Ovary (tissue), 9 donors: Measurements from ENCODE around the gene SUSD3. TPM values are rescaled to one million over a fixed set of nuclear protein-coding genes. Genes with fewer than 3 reads are reported as not detected.

Experiments
- DNase-seq, 5 donors: peaks; one replicate each; pipeline ENCODE4 v3.0.0-alpha.2; 2019 to 2020
- H3K27ac ChIP-seq, 2 donors: fragments of 200-600 bp; one replicate each; pipeline versions ENCODE4 v1.5.1 to v1.8.0; 2019 to 2022
- H3K27me3 ChIP-seq: fragments of 200-600 bp; one replicate; pipeline ENCODE4 v1.8.0; 2022
- H3K36me3 ChIP-seq: fragments of 200-600 bp; sonication (generic); one replicate; pipeline ENCODE4 v1.5.1; 2019
- H3K4me1 ChIP-seq: one replicate; pipeline ENCODE4 v1.8.1; 2013; ENCODE audit warnings: mild to moderate bottlenecking, moderate library complexity; ENCODE audit not compliant: insufficient read depth
- H3K4me3 ChIP-seq: fragments of 200-600 bp; sonication (generic); one replicate; pipeline ENCODE4 v1.5.1; 2017
- H3K9me3 ChIP-seq, 2 donors: fragments of 200-600 bp in 1 of 2; sonication (generic) in 1 of 2; one replicate each; pipeline versions ENCODE4 v1.5.1 to v1.8.1; 2013 to 2019; ENCODE audit warnings: mild to moderate bottlenecking in 1 of 2, moderate library complexity in 1 of 2
- CTCF ChIP-seq, 3 donors: fragments of 450-650 bp in 2 of 3; fragments of 200-600 bp in 1 of 3; IDR thresholded peaks; one replicate each; pipeline versions ENCODE4 v1.5.1 to v1.8.0; 2016 to 2022; ENCODE audit warnings: antibody characterized with exemption in 3 of 3, mild to moderate bottlenecking in 1 of 3
- EP300 ChIP-seq: sonication (generic); formaldehyde crosslinking; IDR thresholded peaks from one replicate; pipeline ENCODE4 v1.6.1; 2017; ENCODE audit warnings: antibody characterized with exemption
- POLR2A ChIP-seq: fragments of 450-650 bp; IDR thresholded peaks from one replicate; pipeline ENCODE4 v1.6.1; 2017; ENCODE audit warnings: antibody characterized with exemption, mild to moderate bottlenecking, moderate library complexity
- WGBS, 3 donors: extraction: QIAGEN DNeasy Blood & Tissue Kit in 1 of 3; methylation state at CpG; one replicate each; pipeline versions ENCODE4 v1.1.5 to v1.1.7; 2013 to 2017; 5-methylcytosine and 5-hydroxymethylcytosine counted together
- intact Hi-C, 4 donors: fragments of 100-400 bp; cut with DNase I; formaldehyde crosslinking; loops; one replicate each; pipeline versions ENCODE4 v1.11.0 to v1.15.1; 2022 to 2023
- polyA plus RNA-seq, 2 donors: library from polyadenylated mRNA; stranded (reverse); fragments of 200-250 nt in 1 of 2; fragments of 350-450 nt in 1 of 2; fragmentation: Illumina TruSeq in 1 of 2; extraction: RNeasy Lipid Tissue Mini Kit (QIAGEN cat#74804) in 1 of 2; gene quantifications; one replicate each; pipeline ENCODE4 v1.2.3, GENCODE V29; 2013 to 2014
- total RNA-seq, 7 donors: library from RNA; depleted of rRNA in 2 of 7; stranded (reverse); fragments of >200 nt in 2 of 7; fragmentation: NEBNext Ultra II Directional in 3 of 7; extraction: Animal tissue kit (Norgen Biotek cat#: 25700) in 3 of 7; gene quantifications; one replicate each; pipeline versions ENCODE4 v1.1.0 to v1.2.4, GENCODE V29; 2016 to 2023
- donor health status: DM: no; HTN: no; CAD: no; lungs with moderate emphysema.
- donor health status: DM: no; HTN: no; CAD: no.
- donor health status: Bipolar disorder and iron deficiency.
- donor health status: DM: yes; HTN: yes; CAD: no.
- donor health status: DM: no; HTN: no; CAD: no.
- donor health status: DM: yes; HTN: yes; CAD: no.

SUSD3 gene
- total and polyA plus RNA-seq, 9 donors = 9.6 to 66.1 (median 42.4) TPM

DNA sequence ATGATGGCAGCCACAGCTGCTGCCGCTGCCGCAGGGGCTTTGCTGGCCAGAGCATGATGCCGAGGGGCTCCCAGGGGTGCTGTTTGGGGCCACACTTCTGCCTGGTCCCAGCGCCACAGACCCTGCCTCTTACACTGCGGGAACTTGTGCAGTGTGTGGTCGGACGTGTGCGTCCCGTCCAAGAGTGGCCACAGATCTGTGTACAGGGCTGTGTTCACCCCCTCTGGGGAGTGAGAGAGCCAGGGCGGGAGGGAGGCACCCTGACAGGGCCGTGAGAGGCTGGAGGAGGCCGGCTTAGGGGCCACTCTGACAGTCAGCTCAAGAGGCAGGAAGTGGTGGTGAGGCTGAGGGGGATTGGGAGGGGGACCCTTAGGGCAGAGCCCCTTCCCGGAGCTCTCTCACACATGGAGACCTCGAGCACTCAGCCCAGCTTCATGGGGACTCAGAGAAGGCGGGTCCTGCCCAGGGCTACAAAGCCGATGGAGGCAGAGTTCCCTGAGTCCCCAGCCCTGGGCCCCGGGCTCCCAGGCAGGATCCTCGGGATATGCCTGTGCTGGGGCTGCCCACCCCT is 24.4 kb downstream of the SUSD3 start:
- Histone ChIP-seq H3K4me3 (no peak overlapping the region), H3K36me3 (no peaks in the 10 kb centered on the region), H3K27ac (no peak overlapping the region), H3K9me3 (no peaks in the 10 kb centered on the region), H3K4me1 (no peaks in the 10 kb centered on the region), H3K27me3 (no peaks in the 10 kb centered on the region)
- intact Hi-C loops = no loop called here
- TF ChIP-seq POLR2A (no peak), EP300 (no peak), CTCF (IDR thresholded peaks at IDR 0.05) (no peak)
- 71 to 77% (median 76%) methylated on average over 18 of the region's 18 CpGs for WGBS, 3 donors
- peak in 4 of 5 donors; percentile 5 to 28 (median 12) for DNase-seq

DNA sequence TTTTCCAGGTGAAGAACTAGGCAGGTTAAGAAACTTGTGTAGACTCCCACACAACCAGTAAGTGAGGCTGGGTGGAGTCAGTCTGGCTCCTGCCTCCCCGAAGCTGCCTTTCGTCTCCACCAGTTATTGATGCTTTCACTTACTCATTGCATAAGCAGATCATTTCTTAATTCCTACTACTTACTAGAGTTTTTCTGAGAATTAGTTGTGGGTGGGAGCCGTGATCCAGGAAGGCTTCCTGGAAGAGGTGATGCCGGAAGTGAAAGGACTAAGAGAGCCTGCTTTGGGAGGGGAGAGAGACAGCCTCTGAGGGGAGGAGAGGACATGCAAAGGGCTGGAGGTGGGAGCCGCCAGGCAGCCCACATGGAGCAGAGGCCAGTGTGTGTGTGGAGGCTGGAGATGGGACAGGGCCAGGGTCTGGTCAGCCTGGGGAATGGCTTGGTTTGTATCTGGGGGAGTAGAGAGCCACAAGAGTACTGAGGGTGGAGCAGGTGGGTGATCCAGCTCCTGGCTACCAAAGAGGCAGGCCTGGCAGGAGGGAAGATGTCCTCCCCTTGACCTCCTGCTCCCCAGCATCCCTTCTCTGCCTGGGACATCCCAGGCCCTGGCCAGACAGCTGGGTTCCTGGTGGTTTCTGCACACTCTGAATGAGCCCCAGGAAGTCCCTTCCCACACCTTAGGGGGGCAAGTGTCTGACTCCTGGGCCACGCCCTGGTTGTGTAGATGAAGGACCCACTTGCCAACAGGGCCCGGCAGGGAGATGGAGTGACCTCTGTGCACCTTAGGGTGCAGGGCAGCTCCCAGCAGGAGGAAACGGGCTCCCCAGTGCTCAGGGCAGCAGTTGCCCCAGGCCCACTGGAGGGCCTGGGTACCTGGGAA is 25.3 kb downstream of the SUSD3 start:
- Histone ChIP-seq H3K4me3 (no peak overlapping the region), H3K9me3 (no peaks in the 10 kb centered on the region), H3K27ac (no peak overlapping the region), H3K36me3 (no peaks in the 10 kb centered on the region), H3K27me3 (no peaks in the 10 kb centered on the region), H3K4me1 (no peaks in the 10 kb centered on the region)
- TF ChIP-seq CTCF (IDR thresholded peaks at IDR 0.05) (no peak), POLR2A (no peak)
- intact Hi-C loops = no loop called here
- 84 to 85% (median 85%) methylated on average over 8 of the region's 8 CpGs for WGBS, 3 donors
- DNase-seq = peak in 3 of 5 donors; percentile 5 to 22 (median 10)

- WGBS, 3 donors = 92 to 97% (median 94%) methylated on average over 6 of the region's 6 CpGs
- Histone ChIP-seq H3K4me1 (no peaks in the 10 kb centered on the region), H3K36me3 (no peaks in the 10 kb centered on the region), H3K9me3 (no peaks in the 10 kb centered on the region), H3K27ac (no peak overlapping the region), H3K27me3 (no peaks in the 10 kb centered on the region), H3K4me3 (no peak overlapping the region)
- peak; percentile 6 to 20 (median 13) for DNase-seq
- intact Hi-C loops = no loop called here
- no peak for TF ChIP-seq EP300
These were observed 26.0 kb downstream of the SUSD3 start for GRCh38 chr9:93084471-93084881.

- no peaks in the 10 kb centered on the region for H3K4me1 ChIP-seq
- H3K4me3 ChIP-seq = no peak overlapping the region
- H3K9me3 ChIP-seq = no peaks in the 10 kb centered on the region
- TF ChIP-seq POLR2A = no peak
- no peak for TF ChIP-seq CTCF (IDR thresholded peaks at IDR 0.05)
- TF ChIP-seq EP300 = no peak
- no peaks in the 10 kb centered on the region for H3K36me3 ChIP-seq
- no peaks in the 10 kb centered on the region for H3K27me3 ChIP-seq
- 94 to 100% (median 96%) methylated on average over 4 of the region's 4 CpGs for WGBS, 3 donors
- peak in 3 of 5 donors; percentile 7 to 17 (median 11) for DNase-seq
- intact Hi-C loops = no loop called here
- H3K27ac ChIP-seq = no peak overlapping the region
These were observed 27.2 kb downstream of the SUSD3 start for GRCh38 chr9:93085676-93086075.
